T1000 (cell line): ENCODE data around the gene NASP.
"Not testable (repeated sequence)": the region's sequence is repeated elsewhere in the genome, so short reads cannot be mapped to it uniquely, and the experiment has no call there.

Experiments
- DNase-seq: peaks from one replicate; lab custom pipeline; 2025; ENCODE audit warnings: mixed read lengths; lab: John Stamatoyannopoulos, UW

The NASP gene

GRCh38 chr1:45569962-45570581, 13.8 kb upstream of the NASP start:
- DNase-seq, result peak; percentile 50

GRCh38 chr1:45570631-45571030, 13.2 kb upstream of the NASP start:
- DNase-seq, result no peak

GRCh38 chr1:45573231-45573804, 10.5 kb upstream of the NASP start:
- DNase-seq, result no peak

GRCh38 chr1:45574105-45574626, 9.7 kb upstream of the NASP start:
- DNase-seq, result no peak

- peak; percentile 93 for DNase-seq
Observed at GRCh38 chr1:45583264-45583665, 576 bp upstream of the NASP start.

- peak; percentile 87 for DNase-seq
Observed at GRCh38 chr1:45584351-45585109, 689 bp downstream of the NASP start.

DNA sequence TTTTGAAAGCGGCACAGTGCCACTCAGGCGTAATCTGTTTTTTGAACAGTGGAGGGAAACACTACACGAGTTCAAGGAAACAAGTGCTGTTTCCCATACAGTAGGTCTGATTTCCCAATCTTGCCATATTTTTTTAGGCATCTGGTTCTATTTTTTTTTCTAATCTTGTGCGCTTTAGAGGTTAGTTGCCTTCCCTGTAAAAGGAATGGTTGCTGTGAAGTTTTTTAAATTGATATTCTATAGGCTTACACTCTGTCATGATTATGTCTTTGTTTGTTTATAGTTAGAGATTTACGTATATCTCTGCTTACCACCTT, 1.2 kb downstream of the NASP start:
- no peak for DNase-seq

DNA sequence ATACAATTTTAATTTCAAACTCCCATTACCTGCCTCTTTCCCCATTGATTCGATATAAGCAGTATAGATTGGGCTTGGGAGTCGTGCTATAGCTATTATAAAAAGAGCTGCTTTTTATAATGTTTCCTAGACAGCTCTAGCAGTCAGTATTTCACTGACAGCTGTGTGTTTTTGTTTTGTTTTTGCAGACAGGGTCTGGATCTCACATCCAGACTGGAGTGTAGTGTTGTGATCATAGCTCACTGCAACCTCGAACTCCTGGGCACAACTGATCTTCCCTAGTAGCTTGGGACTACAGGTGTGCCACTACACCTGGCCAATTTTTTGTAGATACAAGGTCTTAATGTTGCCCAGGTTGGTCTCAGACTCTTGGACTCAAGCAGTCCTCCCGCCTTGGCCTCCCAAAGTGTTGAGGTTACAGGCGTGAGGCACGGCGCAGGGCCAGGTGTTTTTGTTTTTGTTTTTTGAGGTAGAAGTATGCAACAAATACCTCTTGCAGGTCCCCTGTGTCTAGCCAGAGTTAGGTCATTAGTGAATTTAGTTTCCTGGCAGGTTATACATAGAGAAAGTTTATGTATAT, 1.7 kb downstream of the NASP start:
- DNase-seq, result no peak

DNA sequence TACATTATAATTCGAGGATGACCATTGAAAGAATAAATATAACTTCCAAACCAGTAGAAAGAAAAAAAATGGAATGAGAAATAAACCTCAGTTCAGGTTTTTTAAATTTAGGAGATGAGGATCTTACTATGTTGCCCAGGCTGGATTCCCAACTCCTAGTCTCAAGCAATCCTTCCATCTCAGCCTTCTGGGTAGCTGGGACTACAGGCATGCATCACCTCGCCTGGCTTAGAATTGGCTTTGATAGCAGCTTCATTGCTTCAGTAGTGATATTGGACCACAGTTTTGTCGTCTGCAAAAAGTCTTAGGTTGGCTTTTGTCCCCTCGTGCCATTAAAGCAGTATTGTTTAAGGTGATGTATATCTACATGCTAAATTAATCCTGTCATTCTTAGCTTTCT, 2.9 kb downstream of the NASP start:
- no peak for DNase-seq

DNA sequence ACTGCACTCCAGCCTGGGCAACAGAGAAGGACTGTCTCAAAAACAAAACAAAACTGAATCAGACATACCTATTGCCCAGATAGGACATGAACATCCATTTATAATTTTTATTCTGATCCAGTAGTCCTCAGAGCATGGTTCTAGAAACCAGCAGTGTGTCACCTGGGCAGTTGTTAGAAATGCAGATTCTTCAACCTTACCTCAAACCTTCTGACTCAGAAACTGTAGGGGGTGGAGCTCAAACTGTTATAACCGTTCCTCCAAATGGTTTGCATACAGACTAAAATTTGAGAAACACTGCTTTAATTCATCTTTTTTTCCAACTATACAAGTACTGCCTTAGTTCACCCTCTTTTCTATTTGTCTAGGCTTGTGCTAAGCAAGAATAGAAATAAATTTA, 6.0 kb downstream of the NASP start:
- no peak for DNase-seq

DNA sequence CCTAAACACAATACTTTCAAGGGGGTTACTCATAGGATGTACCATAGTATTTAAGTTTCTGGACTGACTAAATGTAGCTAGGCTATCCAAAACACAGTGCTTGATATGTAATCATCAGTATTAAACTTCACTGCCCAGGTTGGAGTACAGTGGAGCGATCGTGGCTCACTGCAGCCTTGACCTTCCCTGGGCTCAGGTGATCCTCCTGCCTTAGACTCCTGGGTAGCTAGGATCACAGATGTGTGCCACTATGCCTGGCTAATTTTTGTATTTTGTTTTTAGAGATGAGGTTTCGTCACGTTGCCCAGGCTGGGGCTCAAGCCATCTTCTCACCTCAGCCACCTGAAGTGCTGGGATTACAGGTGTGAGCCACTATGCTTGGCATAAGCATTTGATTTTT, 10.6 kb downstream of the NASP start:
- DNase-seq, result no peak

- not testable (repeated sequence) for DNase-seq
Observed at GRCh38 chr1:45596765-45597164, 12.9 kb downstream of the NASP start.

GRCh38 chr1:45604239-45604638, 20.4 kb downstream of the NASP start:
- DNase-seq, result no peak

GRCh38 chr1:45607404-45608074, 23.7 kb downstream of the NASP start:
- DNase-seq, result no peak

DNA sequence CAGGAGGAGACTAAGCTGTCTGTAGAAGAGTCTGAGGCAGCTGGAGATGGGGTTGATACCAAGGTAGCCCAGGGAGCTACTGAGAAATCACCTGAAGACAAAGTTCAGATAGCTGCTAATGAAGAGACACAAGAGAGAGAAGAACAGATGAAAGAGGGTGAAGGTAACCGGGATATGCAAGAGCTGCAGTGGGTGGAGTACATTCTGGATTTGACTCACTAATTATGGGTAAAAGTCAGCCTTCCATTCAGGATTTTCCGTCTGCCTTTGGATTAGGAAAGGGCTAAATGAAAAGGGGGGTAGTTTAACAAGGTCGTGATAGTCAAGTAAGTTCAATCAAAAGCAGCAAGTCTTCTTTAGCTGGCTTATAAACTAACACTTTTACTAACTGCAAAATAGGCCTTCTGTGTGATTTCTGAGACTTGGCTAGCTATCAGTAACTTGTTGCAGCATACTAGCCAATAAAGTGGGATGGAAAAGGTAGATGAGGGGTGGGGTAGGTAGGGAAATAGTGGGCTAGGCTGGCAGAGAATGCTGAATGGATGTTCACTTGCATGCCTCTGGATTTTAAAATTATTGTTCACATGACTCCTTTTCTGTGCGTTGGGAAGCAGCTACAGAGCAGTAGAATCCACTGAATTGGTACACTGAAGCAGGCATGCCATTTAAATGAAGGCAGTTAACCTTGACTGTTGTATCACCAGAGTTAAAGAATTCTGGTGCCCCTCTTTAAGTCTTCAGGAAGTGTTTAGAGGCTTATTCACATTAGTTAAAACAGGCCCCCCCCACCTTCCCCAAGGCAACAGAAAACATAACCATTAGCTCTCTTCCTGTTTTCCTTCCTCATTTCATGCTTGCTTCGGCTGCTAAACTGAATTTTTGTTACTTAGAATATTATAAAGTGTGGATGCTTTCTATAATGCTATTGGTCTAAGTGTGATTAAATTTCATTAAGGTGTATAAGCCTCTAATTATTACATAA, 24.6 kb downstream of the NASP start:
- no peak for DNase-seq

DNA sequence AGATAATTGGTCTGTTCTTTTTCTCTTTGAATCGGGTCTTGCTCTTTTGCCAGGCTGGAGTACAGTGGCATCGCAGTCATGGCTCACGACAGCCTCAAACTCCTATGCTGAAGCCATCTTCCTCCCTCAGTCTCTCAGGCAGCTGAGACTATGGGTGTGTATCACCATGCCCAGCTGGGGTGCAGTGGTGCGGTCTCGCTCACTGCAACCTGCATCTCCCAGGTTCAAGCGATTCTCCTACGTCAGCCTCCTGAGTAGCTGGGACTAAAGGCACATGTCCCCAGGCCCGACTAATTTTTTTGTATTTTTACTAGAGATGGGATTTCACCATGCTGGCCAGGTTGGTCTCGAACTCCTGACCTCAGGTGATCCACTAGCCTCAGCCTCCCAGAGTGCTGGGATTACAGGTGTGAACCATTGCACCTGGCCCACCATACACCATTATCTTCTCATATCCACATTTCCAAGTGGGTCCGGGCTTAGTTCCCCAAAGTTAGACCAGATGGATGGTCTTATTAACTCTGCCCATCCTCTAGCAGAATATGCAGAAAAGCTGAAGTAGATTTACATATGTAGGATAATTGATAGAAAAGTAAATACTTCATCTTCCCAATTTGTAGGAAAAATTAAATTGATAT, 26.9 kb downstream of the NASP start:
- no peak for DNase-seq

DNA sequence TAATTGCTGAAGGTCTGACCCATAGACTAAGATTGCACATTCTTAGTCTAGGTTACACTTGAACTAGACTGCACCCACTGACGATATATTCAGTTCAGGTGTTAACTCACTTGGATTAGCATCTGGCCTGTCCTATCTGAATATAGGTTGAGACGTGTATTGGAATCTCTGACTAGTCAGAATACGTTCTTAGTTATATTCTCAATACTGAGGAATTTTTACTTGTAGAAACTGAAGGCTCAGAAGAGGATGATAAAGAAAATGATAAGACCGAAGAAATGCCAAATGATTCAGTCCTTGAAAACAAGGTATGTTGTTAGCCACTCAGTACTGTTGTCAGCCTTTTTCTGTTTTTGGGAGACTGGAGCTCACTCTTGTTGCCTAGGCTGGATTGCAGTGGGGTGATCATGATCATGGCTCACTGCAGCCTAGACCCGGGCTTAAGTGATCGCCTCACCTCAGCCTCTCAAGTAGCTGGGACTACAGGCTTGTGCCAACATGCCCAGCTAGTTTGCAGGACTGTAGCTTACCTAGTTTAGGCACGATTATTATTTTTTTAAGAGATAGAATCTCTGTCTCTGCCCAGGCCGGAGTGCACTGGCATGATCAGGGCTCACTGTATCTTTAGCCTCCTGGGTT, 29.2 kb downstream of the NASP start:
- no peak for DNase-seq

- DNase-seq, result no peak
Observed at GRCh38 chr1:45615885-45616284, 32.0 kb downstream of the NASP start.

DNA sequence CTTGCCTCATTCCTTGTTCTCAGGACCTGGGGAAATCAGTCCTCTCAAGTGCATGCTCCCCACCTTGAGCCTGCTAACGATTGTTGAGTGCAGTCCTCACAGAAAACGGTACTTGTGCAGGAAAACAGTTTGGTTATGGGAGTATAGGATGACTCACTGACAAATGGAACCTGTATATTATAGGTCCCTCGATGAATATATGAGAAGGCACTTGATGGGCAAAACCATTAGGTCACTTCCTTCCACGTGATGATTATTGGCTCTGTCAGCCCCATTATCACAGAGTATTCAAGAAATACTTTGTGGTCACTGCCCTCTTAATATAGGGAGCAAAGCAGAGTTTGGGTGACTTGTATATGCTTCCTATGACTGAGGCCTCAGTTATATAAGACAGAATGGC, 33.8 kb downstream of the NASP start:
- DNase-seq, result no peak
